CD4-positive, alpha-beta T cell treated with Interleukin-1 beta for 1 hour (primary cell): ENCODE results near the gene FAM110A.
"Not testable (repeated sequence)": the region's sequence is repeated elsewhere in the genome, so short reads cannot be mapped to it uniquely, and the experiment has no call there.

Experiments used
- DNase-seq, 2 donors: peaks; one replicate each; pipeline ENCODE4 v3.0.0-alpha.2; 2020 to 2022

Gene FAM110A

DNA sequence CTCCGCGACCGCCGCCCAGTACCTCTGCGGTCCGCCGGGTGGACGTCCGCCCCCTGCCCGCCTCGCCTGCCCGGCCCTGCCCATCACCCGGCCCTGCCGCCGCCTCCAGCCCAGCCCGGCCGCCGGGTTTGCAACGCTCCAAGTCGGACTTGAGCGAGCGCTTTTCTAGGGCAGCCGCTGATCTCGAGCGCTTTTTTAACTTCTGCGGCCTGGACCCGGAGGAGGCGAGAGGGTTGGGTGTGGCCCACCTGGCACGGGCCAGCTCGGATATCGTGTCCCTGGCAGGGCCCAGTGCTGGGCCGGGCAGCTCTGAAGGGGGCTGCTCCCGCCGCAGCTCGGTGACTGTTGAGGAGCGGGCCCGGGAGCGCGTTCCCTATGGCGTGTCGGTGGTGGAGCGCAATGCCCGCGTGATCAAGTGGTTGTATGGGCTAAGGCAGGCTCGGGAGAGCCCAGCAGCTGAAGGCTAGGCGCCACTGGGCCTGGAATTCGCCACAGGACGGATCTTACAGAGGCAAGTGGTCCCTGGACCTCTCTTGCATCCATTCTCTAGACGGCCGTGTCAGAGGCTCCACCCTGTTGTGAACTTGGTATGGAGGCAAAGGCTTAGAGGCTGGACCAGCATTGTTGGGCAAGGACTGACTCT is 11.8 kb downstream of the FAM110A start:
- DNase-seq = no peak

DNA sequence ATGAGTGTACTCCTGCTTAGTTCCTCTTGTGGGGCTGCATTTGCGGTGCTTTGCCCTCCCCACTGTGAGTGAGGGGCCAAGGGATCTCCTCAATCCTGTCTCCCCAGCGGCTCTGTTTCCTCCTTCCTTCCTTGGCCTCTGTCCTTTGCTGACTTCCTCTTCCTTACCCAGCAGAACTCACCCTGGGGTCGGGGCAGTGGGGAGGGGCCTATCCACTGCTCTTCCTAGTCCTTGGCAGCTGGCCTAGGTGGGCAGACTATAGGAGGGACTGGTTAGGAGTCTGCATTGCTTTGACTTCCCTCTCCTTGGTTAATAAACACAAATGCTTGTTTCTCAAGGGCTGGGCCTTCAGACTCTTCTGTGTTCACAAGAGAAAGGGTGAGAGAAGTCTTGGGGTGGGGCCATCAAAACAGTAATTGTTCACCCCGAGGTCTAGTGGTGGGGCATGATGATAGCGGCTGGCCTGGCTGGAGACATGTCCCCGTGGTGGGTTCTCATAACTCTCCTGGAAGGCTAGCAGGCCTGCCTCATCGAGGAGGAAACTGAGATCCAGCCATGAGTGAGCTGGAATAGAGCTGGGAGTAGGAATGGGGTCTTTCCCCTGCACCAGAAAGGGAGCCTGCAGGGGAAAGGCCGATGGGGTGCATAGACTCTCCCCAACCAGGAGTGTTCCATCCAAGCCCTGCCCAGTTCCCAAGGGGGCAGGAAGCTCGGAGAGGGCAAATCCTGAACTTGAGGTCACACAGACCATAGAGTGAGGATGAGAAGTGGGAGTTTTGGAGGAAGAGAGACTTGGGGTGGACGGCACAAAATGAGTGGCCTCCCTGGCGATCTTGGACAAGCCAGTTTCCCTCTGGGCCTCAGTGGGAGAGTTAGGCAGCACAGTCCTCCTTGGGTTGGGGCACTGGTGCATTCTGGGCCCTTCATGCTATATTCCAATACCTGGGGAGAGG is 12.7 kb downstream of the FAM110A start:
- DNase-seq = no peak

GRCh38 chr20:846894-847278 is 13.4 kb downstream of the FAM110A start:
- DNase-seq = peak; percentile 64 to 65

DNA sequence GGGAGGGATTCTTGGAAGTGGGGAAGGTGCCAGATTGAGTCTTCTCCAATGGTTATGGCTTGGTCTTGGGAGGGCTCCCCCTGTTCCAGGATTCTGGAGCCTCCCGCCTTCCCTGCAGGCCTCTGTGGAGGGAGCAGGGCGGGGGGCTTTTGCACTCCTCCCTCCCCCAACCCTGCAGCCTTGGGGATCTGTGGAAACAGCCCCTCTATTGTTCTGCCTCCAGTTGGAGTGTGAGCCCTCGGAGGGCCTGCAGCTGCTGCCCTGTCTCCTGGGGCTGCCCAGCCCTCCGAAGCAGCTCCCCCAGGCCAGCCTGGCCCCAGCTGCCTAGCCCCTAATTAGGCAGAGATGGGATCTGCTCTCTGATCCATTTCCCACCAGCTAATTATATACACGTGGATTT is 14.7 kb downstream of the FAM110A start:
- DNase-seq = no peak

DNA sequence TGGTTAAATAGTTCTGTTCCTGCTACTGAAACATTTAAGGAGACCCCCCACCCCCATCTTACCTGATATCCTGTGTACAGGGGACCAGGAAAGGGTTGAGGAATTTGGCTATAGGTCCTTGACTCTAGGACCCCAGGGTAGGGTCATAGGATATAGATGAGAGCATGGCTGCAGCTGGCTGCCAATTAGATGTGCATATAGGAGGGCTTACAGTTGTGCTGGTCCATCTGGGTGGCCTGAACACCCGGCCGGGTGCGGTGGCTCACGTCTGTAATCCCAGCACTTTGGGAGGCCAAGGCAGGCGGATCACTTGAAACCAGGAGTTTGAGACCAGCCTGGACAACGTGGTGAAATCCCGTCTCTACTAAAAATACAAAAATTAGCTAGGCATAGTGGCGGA is 15.2 kb downstream of the FAM110A start:
- not testable (repeated sequence) for DNase-seq

GRCh38 chr20:853406-853996 is 20.0 kb downstream of the FAM110A start:
- DNase-seq = no peak

GRCh38 chr20:854601-855000 is 21.1 kb downstream of the FAM110A start:
- DNase-seq = no peak

- no peak for DNase-seq
Observed at GRCh38 chr20:855466-856360, 22.2 kb downstream of the FAM110A start.

- DNase-seq = peak; percentile 14 to 42
Observed at GRCh38 chr20:856361-856775, 22.9 kb downstream of the FAM110A start.

- DNase-seq = no peak
Observed at GRCh38 chr20:858011-858410, 24.5 kb downstream of the FAM110A start.

GRCh38 chr20:859751-860231 is 26.3 kb downstream of the FAM110A start:
- no peak for DNase-seq

GRCh38 chr20:860891-861290 is 27.4 kb downstream of the FAM110A start:
- no peak for DNase-seq

DNA sequence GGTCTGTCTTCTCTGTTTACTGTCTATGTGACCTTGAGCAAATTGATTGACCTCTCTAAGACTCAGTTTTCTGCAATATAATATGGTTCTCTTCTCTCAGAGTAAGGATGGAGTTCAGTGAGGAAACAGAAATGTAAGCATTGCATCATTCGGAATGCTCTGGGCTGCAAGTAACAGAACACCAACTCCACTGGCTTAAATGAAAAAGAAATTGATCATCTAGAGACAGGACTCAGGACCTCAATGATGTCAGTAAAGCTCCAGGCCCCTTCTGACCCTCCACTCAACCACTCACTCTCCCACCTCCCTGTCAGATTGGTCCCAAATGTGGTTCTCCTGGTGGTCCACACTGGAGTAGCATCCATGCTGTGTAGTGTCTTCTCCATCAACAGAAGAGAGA is 31.9 kb downstream of the FAM110A start:
- DNase-seq = no peak

DNA sequence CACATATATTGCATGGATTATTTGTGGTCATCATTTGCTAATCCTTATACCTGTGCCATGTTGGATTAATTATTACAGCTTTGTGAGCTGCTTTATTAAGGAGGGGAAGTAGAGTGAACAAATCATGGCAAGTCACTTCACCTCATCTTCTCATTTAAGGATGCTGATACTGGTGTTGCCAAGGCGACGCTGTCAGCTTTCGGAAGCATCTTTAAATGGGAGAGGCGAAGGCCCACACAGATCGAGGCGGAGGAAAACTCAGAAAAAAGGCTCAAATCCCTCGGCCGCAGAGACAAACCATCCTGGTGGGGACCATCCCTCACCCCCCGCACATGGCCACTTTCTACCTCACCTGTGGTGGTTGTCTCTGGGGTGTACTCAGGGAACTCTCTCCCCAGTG is 34.8 kb downstream of the FAM110A start:
- no peak for DNase-seq

- DNase-seq = no peak
Observed at GRCh38 chr20:869606-870005, 36.1 kb downstream of the FAM110A start.

DNA sequence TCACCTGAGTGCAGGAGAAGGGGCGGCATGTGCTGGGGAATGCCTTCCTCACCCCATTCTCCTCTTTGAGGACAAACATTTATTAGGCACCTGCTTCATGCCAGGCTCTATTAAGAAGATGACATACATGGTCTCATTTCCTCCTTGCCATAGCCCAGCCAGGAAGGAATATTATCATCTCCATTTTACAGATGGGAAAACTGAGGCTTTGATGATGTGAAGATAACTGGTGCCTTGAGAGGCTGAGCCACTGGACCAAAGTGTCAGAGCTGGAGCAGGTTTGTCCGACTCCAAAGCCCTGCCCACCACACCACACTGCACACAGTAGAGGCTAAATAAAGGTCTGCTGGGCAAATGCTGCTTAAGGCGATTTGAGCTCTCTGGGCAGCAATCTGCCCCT is 37.2 kb downstream of the FAM110A start:
- no peak for DNase-seq

GRCh38 chr20:871436-871835 is 37.9 kb downstream of the FAM110A start:
- no peak for DNase-seq

GRCh38 chr20:871948-872347 is 38.4 kb downstream of the FAM110A start:
- DNase-seq = no peak

DNA sequence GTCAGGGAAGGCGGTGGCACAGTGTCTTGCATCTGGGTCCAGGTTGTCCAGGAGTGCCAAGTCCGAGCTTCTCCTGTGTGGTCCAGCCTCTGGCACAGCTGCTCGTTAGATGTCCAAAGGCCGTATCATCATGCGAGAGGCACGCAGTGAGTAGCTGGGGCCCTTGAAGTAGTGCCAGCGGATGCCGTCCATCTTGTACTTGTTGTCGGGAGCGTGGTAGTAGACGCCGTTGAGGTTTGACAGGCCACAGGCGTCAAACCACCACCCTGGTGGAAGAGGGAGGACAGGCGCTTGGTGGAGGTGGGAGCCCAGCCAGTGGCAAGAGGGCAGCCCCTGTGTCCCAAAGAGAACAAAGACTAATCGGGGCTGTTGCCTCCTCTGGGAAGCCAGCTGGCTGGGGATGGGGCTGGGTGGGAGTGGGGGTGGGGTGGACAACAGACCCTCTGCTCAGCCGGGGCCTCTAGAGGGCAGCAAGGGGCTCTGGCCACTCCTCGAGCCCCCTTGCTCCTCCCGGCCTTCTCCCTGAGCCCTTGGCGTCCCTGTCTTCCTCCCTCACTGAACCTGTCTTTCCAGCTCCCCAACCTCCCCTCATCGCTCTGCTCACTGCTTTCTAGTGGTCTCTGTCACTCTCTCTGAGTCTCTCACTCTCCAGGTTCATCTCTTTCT is 39.5 kb downstream of the FAM110A start:
- no peak for DNase-seq

- DNase-seq = no peak
Observed at GRCh38 chr20:873875-874607, 40.5 kb downstream of the FAM110A start.

DNA sequence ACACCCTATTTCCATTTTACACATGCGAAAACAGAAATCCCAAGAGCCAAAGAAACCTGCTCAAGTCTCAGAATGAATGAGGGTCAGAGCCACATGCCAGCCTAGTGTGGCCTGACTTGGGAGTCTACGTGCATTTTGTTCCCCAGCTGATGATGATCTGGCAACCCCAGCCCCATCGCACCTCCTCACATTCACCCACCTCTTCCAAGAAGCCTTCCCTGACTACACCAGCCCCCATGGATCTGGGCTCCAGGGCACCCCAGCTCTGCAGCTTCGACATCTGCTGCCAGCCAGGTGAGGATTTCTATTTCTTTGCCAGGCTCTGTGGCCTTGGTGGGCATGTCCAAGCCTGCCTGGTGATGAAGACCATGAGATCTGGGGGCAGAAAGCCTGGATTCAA is 41.6 kb downstream of the FAM110A start:
- DNase-seq = no peak
